Activated T-helper 1 cell treated with Interleukin-2 at 50 U/mL for 16 hours (primary cell): ENCODE data around the gene NBAS.

Source experiments
- DNase-seq: peaks from one replicate; pipeline ENCODE4 v3.0.0-alpha.2; 2020; ENCODE audit warnings: low read depth

Gene NBAS

GRCh38 chr2:15127876-15128275 is 433.3 kb downstream of the NBAS start:
- DNase-seq, result no peak

- DNase-seq, result no peak
Observed at GRCh38 chr2:15127301-15127700, 433.8 kb downstream of the NBAS start.

GRCh38 chr2:15126373-15126772 is 434.8 kb downstream of the NBAS start:
- DNase-seq, result no peak

GRCh38 chr2:15122915-15123314 is 438.2 kb downstream of the NBAS start:
- DNase-seq, result no peak

GRCh38 chr2:15120631-15121030 is 440.5 kb downstream of the NBAS start:
- DNase-seq, result no peak

GRCh38 chr2:15119722-15120175 is 441.4 kb downstream of the NBAS start:
- DNase-seq, result no peak

GRCh38 chr2:15117409-15118050 is 443.6 kb downstream of the NBAS start:
- no peak for DNase-seq
